GM18502 (cell line): ENCODE measurements around the gene BRD2.

Experiments used
- ATAC-seq: cut with Tn5 transposase; IDR thresholded peaks from one replicate; pipeline ENCODE4 v1.9.1; 2021; ENCODE audit warnings: mild to moderate bottlenecking; ENCODE audit not compliant: unreplicated experiment, poor library complexity

BRD2 gene

GRCh38 chr6:33019372-33019771, 51.0 kb downstream of the BRD2 start:
- ATAC-seq = peak; percentile 5

- ATAC-seq = no peak
Observed at GRCh38 chr6:33021917-33022316, 53.5 kb downstream of the BRD2 start.

- ATAC-seq = no peak
Observed at GRCh38 chr6:33023536-33023935, 55.1 kb downstream of the BRD2 start.

GRCh38 chr6:33024521-33024920, 56.1 kb downstream of the BRD2 start:
- no peak for ATAC-seq

GRCh38 chr6:33028220-33028849, 59.9 kb downstream of the BRD2 start:
- no peak for ATAC-seq

GRCh38 chr6:33029328-33030184, 61.2 kb downstream of the BRD2 start:
- peak; percentile 72 for ATAC-seq

GRCh38 chr6:33030245-33030644, 61.9 kb downstream of the BRD2 start:
- no peak for ATAC-seq
